Gastroesophageal sphincter (tissue), 4 donors: ENCODE results near the gene MRPS26. TPM values are rescaled to one million over a fixed set of nuclear protein-coding genes. Genes with fewer than 3 reads are reported as not detected.
"Not testable (repeated sequence)": the region's sequence is repeated elsewhere in the genome, so short reads cannot be mapped to it uniquely, and the experiment has no call there.

Source experiments
- ATAC-seq: fragments of 150-250 bp; one replicate; pipeline ENCODE4 v1.9.1; 2016; ENCODE audit warnings: mild to moderate bottlenecking, moderate library complexity
- H3K27ac ChIP-seq, 4 donors: fragments of 200-600 bp; sonication (generic) in 3 of 4; 1 replicate in 3 of 4; 2 replicates in 1 of 4; pipeline ENCODE4 v1.5.1; 2016 to 2019
- H3K27me3 ChIP-seq: fragments of 200-600 bp; sonication (generic); one replicate; pipeline ENCODE4 v1.5.1; 2019
- H3K36me3 ChIP-seq, 2 donors: fragments of 200-600 bp; sonication (generic); one replicate each; pipeline ENCODE4 v1.5.1; 2019; ENCODE audit warnings: control low read depth in 1 of 2
- H3K4me1 ChIP-seq, 3 donors: fragments of 200-600 bp; sonication (generic); 1 replicate in 2 of 3; 2 replicates in 1 of 3; pipeline ENCODE4 v1.5.1; 2016 to 2019; ENCODE audit warnings: control low read depth in 2 of 3
- H3K4me3 ChIP-seq, 2 donors: fragments of 200-600 bp; sonication (generic); one replicate each; pipeline ENCODE4 v1.5.1; 2019; ENCODE audit warnings: mild to moderate bottlenecking in 1 of 2, moderate library complexity in 1 of 2
- H3K9me3 ChIP-seq, 3 donors: fragments of 200-600 bp; sonication (generic); one replicate each; pipeline ENCODE4 v1.5.1; 2017 to 2019; ENCODE audit warnings: control low read depth in 2 of 3
- EP300 ChIP-seq: sonication (generic); formaldehyde crosslinking; IDR thresholded peaks from one replicate; pipeline ENCODE4 v1.6.1; 2017; ENCODE audit warnings: antibody characterized with exemption, mild to moderate bottlenecking
- POLR2A ChIP-seq, 2 donors: fragments of 450-650 bp; IDR thresholded peaks; one replicate each; pipeline ENCODE4 v1.6.1; 2017; ENCODE audit warnings: antibody characterized with exemption in 2 of 2, mild to moderate bottlenecking in 2 of 2, moderate library complexity in 1 of 2
- POLR2AphosphoS5 ChIP-seq: sonication (generic); formaldehyde crosslinking; IDR thresholded peaks from one replicate; pipeline ENCODE4 v1.6.1; 2017; ENCODE audit warnings: antibody characterized with exemption
- WGBS, 2 donors: methylation state at CpG; one replicate each; pipeline ENCODE4 v1.1.5; 2018; ENCODE audit warnings: low coverage in 1 of 2; 5-methylcytosine and 5-hydroxymethylcytosine counted together
- total RNA-seq, 4 donors: library from RNA; depleted of rRNA; stranded (reverse); fragments of >200 nt; gene quantifications; one replicate each; pipeline ENCODE4 v1.1.0, GENCODE V29; 2016
- TF ChIP-seq, protein P1 (sequence below), 4 experiments: fragments of 200-600 bp in 2 of 4; fragments of 450-650 bp in 2 of 4; sonication (generic) in 1 of 4; IDR thresholded peaks; one replicate each; pipeline ENCODE4 v1.5.1; 2017 to 2019; ENCODE audit warnings: antibody characterized with exemption in 4 of 4, mild to moderate bottlenecking in 2 of 4, moderate library complexity in 2 of 4

The MRPS26 gene
- total RNA-seq, 4 donors from 2014 or later = 67.3 to 80.8 (median 72.7) TPM

DNA sequence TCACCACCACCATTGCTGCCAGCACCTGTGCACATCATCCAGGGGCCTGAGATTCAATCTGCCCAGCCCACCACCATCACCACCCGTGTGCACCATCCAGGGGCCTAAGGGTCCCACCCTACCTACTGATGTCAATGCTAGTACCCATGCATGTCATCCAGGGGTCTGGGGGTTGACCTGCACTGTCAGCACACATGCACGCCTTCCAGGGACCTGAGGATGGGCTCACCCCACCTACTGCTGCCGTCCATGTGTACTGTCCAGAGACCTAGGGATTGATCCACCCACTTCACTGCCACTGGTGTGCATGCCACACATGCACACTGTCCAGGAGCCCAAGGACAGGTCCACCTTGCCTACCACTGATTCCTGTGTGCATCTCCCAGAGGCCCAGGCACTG, 13.6 kb downstream of the MRPS26 start:
- Histone ChIP-seq H3K36me3 (no peaks in the 10 kb centered on the region), H3K4me1 (no peaks in the 10 kb centered on the region), H3K27ac (no peak overlapping the region), H3K27me3 (no peaks in the 10 kb centered on the region), H3K9me3 (no peaks in the 10 kb centered on the region), H3K4me3 (no peak overlapping the region)
- no peak for ATAC-seq
- no CpG with 5 or more reads among the region's 3 CpGs for WGBS, 2 donors
- TF ChIP-seq POLR2AphosphoS5 = no peak
- TF ChIP-seq POLR2A (IDR thresholded peaks at IDR 0.05) = no peak
- TF ChIP-seq, protein P1, sequence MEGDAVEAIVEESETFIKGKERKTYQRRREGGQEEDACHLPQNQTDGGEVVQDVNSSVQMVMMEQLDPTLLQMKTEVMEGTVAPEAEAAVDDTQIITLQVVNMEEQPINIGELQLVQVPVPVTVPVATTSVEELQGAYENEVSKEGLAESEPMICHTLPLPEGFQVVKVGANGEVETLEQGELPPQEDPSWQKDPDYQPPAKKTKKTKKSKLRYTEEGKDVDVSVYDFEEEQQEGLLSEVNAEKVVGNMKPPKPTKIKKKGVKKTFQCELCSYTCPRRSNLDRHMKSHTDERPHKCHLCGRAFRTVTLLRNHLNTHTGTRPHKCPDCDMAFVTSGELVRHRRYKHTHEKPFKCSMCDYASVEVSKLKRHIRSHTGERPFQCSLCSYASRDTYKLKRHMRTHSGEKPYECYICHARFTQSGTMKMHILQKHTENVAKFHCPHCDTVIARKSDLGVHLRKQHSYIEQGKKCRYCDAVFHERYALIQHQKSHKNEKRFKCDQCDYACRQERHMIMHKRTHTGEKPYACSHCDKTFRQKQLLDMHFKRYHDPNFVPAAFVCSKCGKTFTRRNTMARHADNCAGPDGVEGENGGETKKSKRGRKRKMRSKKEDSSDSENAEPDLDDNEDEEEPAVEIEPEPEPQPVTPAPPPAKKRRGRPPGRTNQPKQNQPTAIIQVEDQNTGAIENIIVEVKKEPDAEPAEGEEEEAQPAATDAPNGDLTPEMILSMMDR (IDR thresholded peaks at IDR 0.05) = no peak
- no peak for TF ChIP-seq EP300

DNA sequence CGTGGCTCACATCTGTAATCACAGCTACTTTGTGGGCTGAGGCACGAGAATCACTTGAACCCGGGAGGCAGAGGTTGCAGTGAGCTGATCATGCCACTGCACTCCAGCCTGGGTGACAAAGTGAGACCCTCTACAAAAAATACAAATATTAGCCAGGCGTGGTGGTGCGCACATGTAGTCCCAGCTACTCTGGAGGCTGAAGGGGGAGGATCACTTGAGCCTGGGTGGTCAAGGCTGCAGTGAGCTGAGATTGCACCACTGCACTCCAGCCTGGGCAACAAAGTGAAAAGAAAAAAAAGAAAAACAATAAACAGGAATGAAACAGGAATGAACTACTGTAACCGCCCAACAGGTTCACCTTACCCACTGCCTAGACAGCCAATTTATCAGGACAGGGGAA, 18.3 kb downstream of the MRPS26 start:
- WGBS, 2 donors = 98 to 100% methylated on average over 1 to 5 of the region's 6 CpGs
- not testable (repeated sequence) for ATAC-seq, H3K36me3 ChIP-seq, H3K27ac ChIP-seq, H3K4me1 ChIP-seq, H3K9me3 ChIP-seq, H3K4me3 ChIP-seq
- peaks cover 11% of the 10 kb centered on the region for H3K27me3 ChIP-seq

DNA sequence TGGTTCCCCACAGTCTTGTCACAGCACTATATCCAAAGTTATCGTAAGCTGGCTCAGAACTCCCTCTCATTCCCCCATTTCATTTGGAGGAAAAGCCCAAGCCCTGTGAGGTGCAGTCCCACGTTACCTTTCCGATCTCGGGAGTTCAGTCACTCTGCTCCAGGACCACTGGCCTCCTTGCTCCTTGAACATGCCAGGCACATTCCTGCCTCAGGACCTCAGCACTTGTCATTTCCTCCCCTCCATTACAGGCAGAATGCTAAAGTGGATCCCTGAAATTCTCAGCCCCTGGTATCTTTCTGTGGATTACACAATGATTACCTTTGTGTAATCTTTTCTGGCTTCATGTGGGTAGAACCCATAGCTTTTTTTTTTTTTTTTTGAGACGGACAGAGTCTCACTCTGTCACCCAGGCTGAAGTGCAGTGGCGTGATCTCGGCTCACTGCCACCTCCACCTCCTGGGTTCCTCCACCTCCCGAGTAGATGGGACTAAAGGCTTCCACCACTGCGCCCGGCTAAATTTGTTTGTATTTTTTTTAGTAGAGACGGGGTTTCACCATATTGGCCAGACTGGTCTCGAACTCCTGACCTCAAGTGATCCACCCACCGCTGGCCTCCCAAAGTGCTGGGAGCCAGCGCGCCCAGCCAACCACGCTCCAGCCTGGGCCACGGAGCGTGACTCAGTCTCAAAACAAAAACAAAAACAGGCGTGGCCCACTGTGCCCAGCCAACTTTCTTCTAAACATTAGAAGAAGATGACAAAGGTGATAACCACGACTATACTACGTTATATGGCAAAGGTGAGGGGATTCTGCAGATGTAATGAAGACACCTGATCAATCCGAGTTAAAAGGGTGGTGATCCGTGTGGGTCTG, 21.5 kb downstream of the MRPS26 start:
- peaks cover 0 to 14% (median 6%) of the 10 kb centered on the region in 3 donors for H3K4me1 ChIP-seq
- no peak overlapping the region for H3K27ac ChIP-seq
- peaks cover 38% of the 10 kb centered on the region for H3K27me3 ChIP-seq
- no peaks in the 10 kb centered on the region for H3K9me3 ChIP-seq
- no peak overlapping the region for H3K4me3 ChIP-seq
- H3K36me3 ChIP-seq = no peaks in the 10 kb centered on the region
- ATAC-seq = no peak
- 78 to 87% methylated on average over 7 to 8 of the region's 23 CpGs for WGBS, 2 donors
- TF ChIP-seq POLR2AphosphoS5 (no peak), EP300 (no peak), POLR2A (IDR thresholded peaks at IDR 0.05) (no peak)
- TF ChIP-seq, protein P1 (IDR thresholded peaks at IDR 0.05) = no peak

- 72 to 77% methylated on average over 8 of the region's 8 CpGs for WGBS, 2 donors
- H3K27ac ChIP-seq = no peak overlapping the region
- H3K36me3 ChIP-seq = no peaks in the 10 kb centered on the region
- peaks cover 0 to 16% (median 6%) of the 10 kb centered on the region in 3 donors for H3K4me1 ChIP-seq
- H3K27me3 ChIP-seq = peaks cover 44% of the 10 kb centered on the region
- TF ChIP-seq EP300 = no peak
- no peak for TF ChIP-seq POLR2AphosphoS5
- TF ChIP-seq, protein P1 (IDR thresholded peaks at IDR 0.05) = no peak
- TF ChIP-seq POLR2A (IDR thresholded peaks at IDR 0.05) = no peak
- no peak for ATAC-seq
- H3K9me3 ChIP-seq = no peaks in the 10 kb centered on the region
- no peak overlapping the region for H3K4me3 ChIP-seq
These were observed 22.2 kb downstream of the MRPS26 start for GRCh38 chr20:3068075-3068474.

- ATAC-seq = no peak
- no peak for TF ChIP-seq POLR2AphosphoS5
- no peak for TF ChIP-seq POLR2A (IDR thresholded peaks at IDR 0.05)
- no peak for TF ChIP-seq EP300
- TF ChIP-seq, protein P1 (IDR thresholded peaks at IDR 0.05) = no peak
- Histone ChIP-seq H3K27ac (no peak overlapping the region), H3K4me3 (no peak overlapping the region), H3K9me3 (no peaks in the 10 kb centered on the region), H3K4me1 (peaks cover 0 to 16% (median 6%) of the 10 kb centered on the region in 3 donors), H3K36me3 (no peaks in the 10 kb centered on the region), H3K27me3 (peaks cover 49% of the 10 kb centered on the region)
- 100% methylated on average over 1 of the region's 8 CpGs; no CpG with 5 or more reads in 1 of the 2 donors for WGBS, 2 donors
These were observed 23.4 kb downstream of the MRPS26 start for GRCh38 chr20:3068986-3069900.
